ENCODE measurements around the gene SORL1.

DNA sequence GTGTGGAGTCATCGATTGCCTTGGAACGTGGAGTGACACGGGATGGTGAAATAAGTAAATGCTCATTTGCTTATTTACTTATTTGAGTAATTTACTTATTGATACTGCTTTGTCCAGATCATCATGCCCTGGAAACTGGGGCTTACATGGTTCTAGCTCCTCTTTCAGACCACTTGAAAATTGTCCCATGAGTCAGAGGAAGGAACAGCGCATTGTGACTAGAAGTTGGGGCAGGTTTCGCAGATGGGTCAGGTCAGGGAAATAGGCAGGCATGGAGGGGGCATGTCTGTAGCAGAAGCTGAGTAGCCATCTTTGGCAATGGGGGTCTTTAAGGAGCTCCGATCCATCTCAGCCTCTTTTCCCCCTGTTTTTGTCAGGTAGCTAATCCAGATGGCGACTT is 104.8 kb downstream of the SORL1 start:
- TF ChIP-seq POLR2A (IDR thresholded peaks at IDR 0.05) = no peak
- TF ChIP-seq, protein P1, sequence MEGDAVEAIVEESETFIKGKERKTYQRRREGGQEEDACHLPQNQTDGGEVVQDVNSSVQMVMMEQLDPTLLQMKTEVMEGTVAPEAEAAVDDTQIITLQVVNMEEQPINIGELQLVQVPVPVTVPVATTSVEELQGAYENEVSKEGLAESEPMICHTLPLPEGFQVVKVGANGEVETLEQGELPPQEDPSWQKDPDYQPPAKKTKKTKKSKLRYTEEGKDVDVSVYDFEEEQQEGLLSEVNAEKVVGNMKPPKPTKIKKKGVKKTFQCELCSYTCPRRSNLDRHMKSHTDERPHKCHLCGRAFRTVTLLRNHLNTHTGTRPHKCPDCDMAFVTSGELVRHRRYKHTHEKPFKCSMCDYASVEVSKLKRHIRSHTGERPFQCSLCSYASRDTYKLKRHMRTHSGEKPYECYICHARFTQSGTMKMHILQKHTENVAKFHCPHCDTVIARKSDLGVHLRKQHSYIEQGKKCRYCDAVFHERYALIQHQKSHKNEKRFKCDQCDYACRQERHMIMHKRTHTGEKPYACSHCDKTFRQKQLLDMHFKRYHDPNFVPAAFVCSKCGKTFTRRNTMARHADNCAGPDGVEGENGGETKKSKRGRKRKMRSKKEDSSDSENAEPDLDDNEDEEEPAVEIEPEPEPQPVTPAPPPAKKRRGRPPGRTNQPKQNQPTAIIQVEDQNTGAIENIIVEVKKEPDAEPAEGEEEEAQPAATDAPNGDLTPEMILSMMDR (IDR thresholded peaks at IDR 0.05) = no peak
